T1000 (cell line): ENCODE data around the gene MLYCD.

Experiments
- DNase-seq: peaks from one replicate; lab custom pipeline; 2025; ENCODE audit warnings: mixed read lengths; lab: John Stamatoyannopoulos, UW

The MLYCD gene

GRCh38 chr16:83898463-83899271 is at the start of gene MLYCD:
Gene MLYCD (plus strand): TSS chr16:83899115. CDS start chr16:83899145, 30 bp downstream.
- DNase-seq, result peak; percentile 58

- DNase-seq, result no peak
These were observed 49.5 kb upstream of the MLYCD start for GRCh38 chr16:83849421-83849820.

GRCh38 chr16:83850947-83851346 is 48.0 kb upstream of the MLYCD start:
- DNase-seq, result no peak

GRCh38 chr16:83851473-83851872 is 47.4 kb upstream of the MLYCD start:
- no peak for DNase-seq

GRCh38 chr16:83852774-83853173 is 46.1 kb upstream of the MLYCD start:
- DNase-seq, result no peak

- no peak for DNase-seq
These were observed 45.1 kb upstream of the MLYCD start for GRCh38 chr16:83853834-83854233.

- no peak for DNase-seq
These were observed 44.5 kb upstream of the MLYCD start for GRCh38 chr16:83854420-83854819.

- no peak for DNase-seq
These were observed 42.1 kb upstream of the MLYCD start for GRCh38 chr16:83856792-83857191.

- DNase-seq, result no peak
These were observed 39.6 kb upstream of the MLYCD start for GRCh38 chr16:83859265-83859664.

- DNase-seq, result no peak
These were observed 36.3 kb upstream of the MLYCD start for GRCh38 chr16:83862661-83863060.

GRCh38 chr16:83863682-83864081 is 35.2 kb upstream of the MLYCD start:
- no peak for DNase-seq

- no peak for DNase-seq
These were observed 28.1 kb upstream of the MLYCD start for GRCh38 chr16:83870830-83871229.

GRCh38 chr16:83878838-83879237 is 20.1 kb upstream of the MLYCD start:
- no peak for DNase-seq

GRCh38 chr16:83882163-83882885 is 16.6 kb upstream of the MLYCD start:
- no peak for DNase-seq

- no peak for DNase-seq
These were observed 12.5 kb upstream of the MLYCD start for GRCh38 chr16:83886199-83886971.

GRCh38 chr16:83887080-83887479 is 11.8 kb upstream of the MLYCD start:
- no peak for DNase-seq

GRCh38 chr16:83887564-83887963 is 11.4 kb upstream of the MLYCD start:
- no peak for DNase-seq

GRCh38 chr16:83888672-83889044 is 10.3 kb upstream of the MLYCD start:
- DNase-seq, result no peak

- no peak for DNase-seq
These were observed 8.6 kb upstream of the MLYCD start for GRCh38 chr16:83890359-83890758.

GRCh38 chr16:83891742-83892141 is 7.2 kb upstream of the MLYCD start:
- DNase-seq, result no peak

- no peak for DNase-seq
These were observed 3.7 kb upstream of the MLYCD start for GRCh38 chr16:83895243-83895642.

- no peak for DNase-seq
These were observed 3.0 kb upstream of the MLYCD start for GRCh38 chr16:83895942-83896341.
